K562 (cell line): Measurements from ENCODE around the gene LRRC4C. TPM values are rescaled to one million over a fixed set of nuclear protein-coding genes. Genes with fewer than 3 reads are reported as not detected.

Experiments used
- ATAC-seq: fragments of 200-7000 bp; cut with Tn5 transposase; 3 replicates; pipeline ENCODE4 v1.9.1; 2020; ENCODE audit warnings: moderate library complexity
- BruUV-seq: library from RNA; stranded (reverse); fragments of 400-500 nt; replicated peaks from 2 replicates; lab custom pipeline; 2021; lab: Mats Ljungman, UMichigan
- CTCF ChIA-PET: fragments of 300-600 bp; formaldehyde crosslinking; extraction: SDS; loops from one replicate; lab custom pipeline; 2021; ENCODE audit warnings: low intra/inter-chr PET ratio; lab: Yijun Ruan, JAX
- POLR2A ChIA-PET: fragments of 300-600, 350-650 bp; sonication (Branson Sonifier 250); formaldehyde crosslinking; extraction: SDS; loops from one replicate; lab custom pipeline; 2021; ENCODE audit warnings: antibody characterized with exemption, inconsistent platforms; lab: Yijun Ruan, JAX
- DNase-seq, 4 experiments: peaks; one replicate each; pipeline versions ENCODE4 v3.0.0 to v3.0.0-alpha.2; 2011 to 2018; ENCODE audit warnings: low spot score in 3 of 4, mixed read lengths in 3 of 4; ENCODE audit errors: extremely low read depth in 1 of 4
- FAIRE-seq: peaks from 2 replicates; lab custom pipeline; 2011; peaks lifted over from hg19 to GRCh38; lab: Jason Lieb, UNC
- H2AFZ ChIP-seq: 2 replicates; pipeline ENCODE4 v1.6.0; 2011; ENCODE audit warnings: low read depth, low read length, control low read depth, inconsistent platforms
- H3K27ac ChIP-seq: fragments of 200-600 bp; 3 replicates; pipeline ENCODE4 v1.8.0; 2011; ENCODE audit warnings: low read depth, mild to moderate bottlenecking, control low read depth, inconsistent platforms, low read length, moderate library complexity, mixed read lengths; ENCODE audit errors: extremely low read depth
- H3K27me3 ChIP-seq, 2 experiments: fragments of 300-600 bp in 1 of 2; 2 replicates in 1 of 2; 3 replicates in 1 of 2; pipeline versions ENCODE4 v1.6.0 to v1.8.0; 2011; ENCODE audit warnings: inconsistent platforms in 2 of 2, low read length in 2 of 2, mild to moderate bottlenecking in 1 of 2, mixed read lengths in 1 of 2, moderate library complexity in 1 of 2; ENCODE audit not compliant: control insufficient read depth in 2 of 2, insufficient read depth in 2 of 2
- H3K36me3 ChIP-seq: fragments of 300-600 bp; 3 replicates; pipeline ENCODE4 v1.8.0; 2011; ENCODE audit warnings: mild to moderate bottlenecking, low read length, inconsistent platforms; ENCODE audit not compliant: control insufficient read depth, insufficient read depth
- H3K4me1 ChIP-seq, 2 experiments: fragments of 200-600 bp in 1 of 2; replicated peaks in 1 of 2; 2 replicates in 1 of 2; 3 replicates in 1 of 2; pipeline versions ENCODE4 v1.5.1 to v1.8.0; 2011; ENCODE audit warnings: inconsistent platforms in 2 of 2, low read length in 2 of 2, mild to moderate bottlenecking in 1 of 2, mixed read lengths in 1 of 2, moderate library complexity in 1 of 2; ENCODE audit not compliant: control insufficient read depth in 2 of 2, insufficient read depth in 2 of 2
- H3K4me2 ChIP-seq: 2 replicates; pipeline ENCODE4 v1.6.1; 2011; ENCODE audit warnings: low read length, control low read depth, inconsistent platforms, mixed read lengths; ENCODE audit not compliant: insufficient read depth
- H3K4me3 ChIP-seq: fragments of 200-600 bp; sonication (generic), shearing (Covaris generic); 2 replicates; pipeline ENCODE4 v1.5.1; 2016; ENCODE audit warnings: control low read depth, inconsistent platforms
- H3K79me2 ChIP-seq: fragments of 200-600 bp; 3 replicates; pipeline ENCODE4 v1.8.0; 2011; ENCODE audit warnings: low read length, inconsistent platforms; ENCODE audit not compliant: control insufficient read depth, insufficient read depth
- H3K9ac ChIP-seq, 2 experiments: 2 replicates each; pipeline versions ENCODE4 v1.6.0 to v1.6.1; 2011; ENCODE audit warnings: low read depth in 2 of 2, low read length in 2 of 2, control low read depth in 1 of 2, inconsistent platforms in 1 of 2, mild to moderate bottlenecking in 1 of 2, mixed read lengths in 1 of 2; ENCODE audit not compliant: insufficient read depth in 1 of 2
- H3K9me1 ChIP-seq: one replicate; pipeline ENCODE4 v1.6.0; 2011; ENCODE audit warnings: inconsistent platforms, mild to moderate bottlenecking, low read length, moderate library complexity; ENCODE audit not compliant: control insufficient read depth, insufficient read depth
- H3K9me3 ChIP-seq: replicated peaks from 2 replicates; pipeline ENCODE4 v1.5.1; 2011; ENCODE audit warnings: low read depth, low read length, inconsistent platforms; ENCODE audit not compliant: control insufficient read depth, insufficient read depth
- H4K20me1 ChIP-seq: replicated peaks from 2 replicates; pipeline ENCODE4 v1.6.1; 2011; ENCODE audit warnings: low read length, inconsistent platforms, mixed read lengths; ENCODE audit not compliant: control insufficient read depth, insufficient read depth
- CCNT2 ChIP-seq: IDR thresholded peaks from 2 replicates; pipeline ENCODE4 v1.6.1; 2011; ENCODE audit warnings: borderline replicate concordance, low read depth, mild to moderate bottlenecking, moderate library complexity, mixed read lengths, low read length; ENCODE audit not compliant: insufficient read length; ENCODE audit errors: extremely low read depth
- CEBPB ChIP-seq: fragments of 450-650 bp; IDR thresholded peaks from 2 replicates; pipeline ENCODE4 v1.6.1; 2016; ENCODE audit warnings: missing genetic modification characterization, missing compliant biosample characterization
- ERF ChIP-seq: fragments of 450-650 bp; formaldehyde crosslinking; IDR thresholded peaks from 2 replicates; pipeline ENCODE4 v1.4.0; 2020; ENCODE audit warnings: mild to moderate bottlenecking, mixed read lengths
- LARP7 ChIP-seq: fragments of 450-650 bp; IDR thresholded peaks from 2 replicates; pipeline ENCODE4 v1.6.1; 2016
- MIER1 ChIP-seq: fragments of 450-650 bp; IDR thresholded peaks from 2 replicates; pipeline ENCODE4 v1.6.1; 2016; ENCODE audit warnings: antibody characterized with exemption, mild to moderate bottlenecking, low read depth
- POLR2AphosphoS5 ChIP-seq: IDR thresholded peaks from 2 replicates; pipeline ENCODE4 v1.6.1; 2011; ENCODE audit warnings: mild to moderate bottlenecking, low read depth, low read length, moderate library complexity; ENCODE audit not compliant: control insufficient read depth, insufficient read depth
- SMARCE1 ChIP-seq: fragments of 450-650 bp; IDR thresholded peaks from 2 replicates; pipeline ENCODE4 v1.7.1; 2016; ENCODE audit warnings: mild to moderate bottlenecking
- SNRNP70 ChIP-seq: fragments of 200-400 bp; formaldehyde crosslinking; optimal IDR thresholded peaks from 2 replicates; pipeline ENCODE3; 2017; ENCODE audit warnings: low read depth, low read length
- TBP ChIP-seq: optimal IDR thresholded peaks from 2 replicates; pipeline ENCODE3; 2011; ENCODE audit warnings: low read depth, low read length, improper control_type of control experiment
- TRIM24 ChIP-seq, 2 experiments: fragments of 450-650 bp; IDR thresholded peaks; 2 replicates each; pipeline ENCODE4 v1.6.1; 2016
- ZC3H11A ChIP-seq: IDR thresholded peaks from 2 replicates; pipeline ENCODE4 v1.6.1; 2012; ENCODE audit warnings: low read depth, low read length, improper control_type of control experiment
- ZNF197 ChIP-seq: fragments of 200-800 bp; sonication (Bioruptor generic); IDR thresholded peaks from 2 replicates; pipeline ENCODE4 v1.6.1; 2016; ENCODE audit warnings: low read depth, missing genetic modification characterization, missing compliant biosample characterization
- ZNF282 ChIP-seq: sonication (generic); formaldehyde crosslinking; IDR thresholded peaks from 2 replicates; pipeline ENCODE4 v1.8.1; 2023; ENCODE audit warnings: missing genetic modification reagents
- ZNF445 ChIP-seq: fragments of 250-450 bp; sonication (Bioruptor Pico); IDR thresholded peaks from 2 replicates; pipeline ENCODE4 v1.4.0; 2020; ENCODE audit warnings: low read depth, mild to moderate bottlenecking, moderate library complexity
- ZNF518B ChIP-seq: fragments of 250-450 bp; sonication (Bioruptor Pico); IDR thresholded peaks from 2 replicates; pipeline ENCODE4 v1.5.0; 2021; ENCODE audit warnings: mild to moderate bottlenecking, moderate library complexity
- ZNF785 ChIP-seq: fragments of 250-450 bp; sonication (Bioruptor Pico); IDR thresholded peaks from 2 replicates; pipeline ENCODE4 v1.4.0; 2020; ENCODE audit warnings: mild to moderate bottlenecking
- whole genome bisulfite sequencing: fragments of 100-300 bp; shearing (Covaris generic); methylation state at CpG from one replicate; pipeline ENCODE4 v1.1.6; 2016; ENCODE audit warnings: low coverage, mixed read lengths; ENCODE audit not compliant: insufficient coverage; ENCODE audit errors: missing lambda C conversion rate; 5-methylcytosine and 5-hydroxymethylcytosine counted together
- in situ Hi-C: fragments of 300-500 bp; cut with MboI; formaldehyde crosslinking; loops from 4 replicates; pipeline ENCODE4 v1.15.0; 2018; ENCODE audit warnings: inconsistent platforms, mixed read lengths
- intact Hi-C: fragments of 100-400 bp; cut with micrococcal nuclease; formaldehyde crosslinking; loops from 2 replicates; pipeline ENCODE4 v1.14.2; 2022
- polyA plus RNA-seq, 8 experiments: library from polyadenylated mRNA; depleted of rRNA in 4 of 8; stranded (reverse) in 5 of 8; unstranded in 3 of 8; fragments of >200 nt; fragmentation: Nextera tagmentation in 2 of 8; fragmentation: Illumina TruSeq in 1 of 8; extraction: Ambion mirVana in 2 of 8; extraction: Trizol in 1 of 8; gene quantifications; 2 replicates each; pipeline versions ENCODE4 v1.2.1 to v1.2.3, GENCODE V29; 2011 to 2014; ENCODE audit warnings: inconsistent platforms in 1 of 8, missing spikeins in 1 of 8
- total RNA-seq, 7 experiments: library from RNA; depleted of rRNA in 6 of 7; stranded (reverse); fragments of >200 nt in 6 of 7; fragmentation: Illumina TruSeq in 2 of 7; extraction: Trizol in 2 of 7; gene quantifications; 2 replicates each; pipeline versions ENCODE4 v1.2.1 to v1.2.3, GENCODE V29; 2011 to 2021; ENCODE audit warnings: low replicate concordance in 1 of 7
- TF ChIP-seq, protein P1 (sequence below): fragments of 200-800 bp; sonication (Bioruptor generic); IDR thresholded peaks from 2 replicates; pipeline ENCODE4 v1.6.1; 2016; ENCODE audit warnings: missing genetic modification characterization, missing compliant biosample characterization

Gene LRRC4C
- total and polyA plus RNA-seq, 9 of the 15 experiments (the other 6 are each of a cell fraction or from before 2014, with no cell fraction given), result not detected

- H4K20me1 ChIP-seq, result no peaks in the 10 kb centered on the region
- 0% methylated on average over 2 of the region's 2 CpGs for WGBS
- no peak overlapping the region for H3K27ac ChIP-seq
- H3K9me3 ChIP-seq, result no peaks in the 10 kb centered on the region; the same call in 1 of the 2 replicates
- FAIRE-seq (no peak), ATAC-seq (no peak), DNase-seq (no peak)
- ChIA-PET CTCF (no interaction called here), POLR2A (no interaction called here)
- H3K9ac ChIP-seq, result no peak overlapping the region
- intact Hi-C loops (no loop called here), in situ Hi-C loops (no loop called here)
- no peaks in the 10 kb centered on the region for H3K27me3 ChIP-seq
- H3K79me2 ChIP-seq, result no peaks in the 10 kb centered on the region
- no TSS peak for BruUV-seq
- no peaks in the 10 kb centered on the region for H3K4me1 ChIP-seq
- H3K4me2 ChIP-seq, result no peak overlapping the region
- H3K4me3 ChIP-seq, result no peak overlapping the region
- no peaks in the 10 kb centered on the region for H3K36me3 ChIP-seq
- no peaks in the 10 kb centered on the region for H3K9me1 ChIP-seq
- H2AFZ ChIP-seq, result no peak overlapping the region
- TF ChIP-seq CCNT2 (no peak), SMARCE1 (no peak), ZNF282 (no peak), MIER1 (no peak), TRIM24 (IDR thresholded peaks at IDR 0.05) (no peak), ZNF445 (CRISPR knock-in tag) (no peak), LARP7 (no peak), CEBPB (tag) (no peak), ZNF785 (CRISPR knock-in tag) (no peak), SNRNP70 (no peak), ZNF197 (CRISPR knock-in tag) (no peak), ZC3H11A (no peak), ERF (no peak), ZNF518B (CRISPR knock-in tag) (no peak), TBP (no peak), POLR2AphosphoS5 (no peak)
- TF ChIP-seq, protein P1, sequence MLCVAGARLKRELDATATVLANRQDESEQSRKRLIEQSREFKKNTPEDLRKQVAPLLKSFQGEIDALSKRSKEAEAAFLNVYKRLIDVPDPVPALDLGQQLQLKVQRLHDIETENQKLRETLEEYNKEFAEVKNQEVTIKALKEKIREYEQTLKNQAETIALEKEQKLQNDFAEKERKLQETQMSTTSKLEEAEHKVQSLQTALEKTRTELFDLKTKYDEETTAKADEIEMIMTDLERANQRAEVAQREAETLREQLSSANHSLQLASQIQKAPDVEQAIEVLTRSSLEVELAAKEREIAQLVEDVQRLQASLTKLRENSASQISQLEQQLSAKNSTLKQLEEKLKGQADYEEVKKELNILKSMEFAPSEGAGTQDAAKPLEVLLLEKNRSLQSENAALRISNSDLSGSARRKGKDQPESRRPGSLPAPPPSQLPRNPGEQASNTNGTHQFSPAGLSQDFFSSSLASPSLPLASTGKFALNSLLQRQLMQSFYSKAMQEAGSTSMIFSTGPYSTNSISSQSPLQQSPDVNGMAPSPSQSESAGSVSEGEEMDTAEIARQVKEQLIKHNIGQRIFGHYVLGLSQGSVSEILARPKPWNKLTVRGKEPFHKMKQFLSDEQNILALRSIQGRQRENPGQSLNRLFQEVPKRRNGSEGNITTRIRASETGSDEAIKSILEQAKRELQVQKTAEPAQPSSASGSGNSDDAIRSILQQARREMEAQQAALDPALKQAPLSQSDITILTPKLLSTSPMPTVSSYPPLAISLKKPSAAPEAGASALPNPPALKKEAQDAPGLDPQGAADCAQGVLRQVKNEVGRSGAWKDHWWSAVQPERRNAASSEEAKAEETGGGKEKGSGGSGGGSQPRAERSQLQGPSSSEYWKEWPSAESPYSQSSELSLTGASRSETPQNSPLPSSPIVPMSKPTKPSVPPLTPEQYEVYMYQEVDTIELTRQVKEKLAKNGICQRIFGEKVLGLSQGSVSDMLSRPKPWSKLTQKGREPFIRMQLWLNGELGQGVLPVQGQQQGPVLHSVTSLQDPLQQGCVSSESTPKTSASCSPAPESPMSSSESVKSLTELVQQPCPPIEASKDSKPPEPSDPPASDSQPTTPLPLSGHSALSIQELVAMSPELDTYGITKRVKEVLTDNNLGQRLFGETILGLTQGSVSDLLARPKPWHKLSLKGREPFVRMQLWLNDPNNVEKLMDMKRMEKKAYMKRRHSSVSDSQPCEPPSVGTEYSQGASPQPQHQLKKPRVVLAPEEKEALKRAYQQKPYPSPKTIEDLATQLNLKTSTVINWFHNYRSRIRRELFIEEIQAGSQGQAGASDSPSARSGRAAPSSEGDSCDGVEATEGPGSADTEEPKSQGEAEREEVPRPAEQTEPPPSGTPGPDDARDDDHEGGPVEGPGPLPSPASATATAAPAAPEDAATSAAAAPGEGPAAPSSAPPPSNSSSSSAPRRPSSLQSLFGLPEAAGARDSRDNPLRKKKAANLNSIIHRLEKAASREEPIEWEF (CRISPR knock-in tag), result no peak
Measured at GRCh38 chr11:41113160-41113559, 346.3 kb downstream of the LRRC4C start.
